HFFc6 (cell line): ENCODE measurements around the gene SUGP2. TPM values are rescaled to one million over a fixed set of nuclear protein-coding genes. Genes with fewer than 3 reads are reported as not detected.

Experiments used
- DNase-seq: peaks from one replicate; pipeline ENCODE4 v3.0.0-alpha.2; 2018
- H3K27ac Mint-ChIP-seq: 2 replicates; pipeline ENCODE4 v1.8.0; 2020; ENCODE audit warnings: mild to moderate bottlenecking, mixed read lengths
- H3K27me3 Mint-ChIP-seq: 2 replicates; pipeline ENCODE4 v1.8.0; 2021; ENCODE audit warnings: mild to moderate bottlenecking, moderate library complexity, mixed read lengths; ENCODE audit not compliant: insufficient read depth
- H3K36me3 Mint-ChIP-seq: 2 replicates; pipeline ENCODE4 v1.8.0; 2021; ENCODE audit warnings: low read depth, mixed read lengths
- H3K4me1 Mint-ChIP-seq: 2 replicates; pipeline ENCODE4 v1.8.0; 2020; ENCODE audit warnings: low read depth, mixed read lengths
- H3K4me3 Mint-ChIP-seq: 2 replicates; pipeline ENCODE4 v1.8.0; 2020; ENCODE audit warnings: mild to moderate bottlenecking, moderate library complexity, mixed read lengths
- H3K9me3 Mint-ChIP-seq: 2 replicates; pipeline ENCODE4 v1.8.0; 2020; ENCODE audit warnings: mild to moderate bottlenecking, mixed read lengths
- CTCF ChIP-seq: fragments of 200-600 bp; sonication (generic); IDR thresholded peaks from 2 replicates; pipeline ENCODE4 v1.5.0; 2021; ENCODE audit warnings: antibody characterized with exemption, mild to moderate bottlenecking
- total RNA-seq, 6 experiments: library from RNA; stranded (reverse); fragmentation: NEBNext Ultra II Directional; extraction: Animal tissue kit (Norgen Biotek cat#: 25700); gene quantifications; 2 replicates in 1 of 6; 3 replicates in 5 of 6; pipeline ENCODE4 v1.2.3, GENCODE V29; 2021

Gene SUGP2
- total RNA-seq, 6 experiments from 2014 or later, result 57.6 to 71.5 (median 61.8) TPM

DNA sequence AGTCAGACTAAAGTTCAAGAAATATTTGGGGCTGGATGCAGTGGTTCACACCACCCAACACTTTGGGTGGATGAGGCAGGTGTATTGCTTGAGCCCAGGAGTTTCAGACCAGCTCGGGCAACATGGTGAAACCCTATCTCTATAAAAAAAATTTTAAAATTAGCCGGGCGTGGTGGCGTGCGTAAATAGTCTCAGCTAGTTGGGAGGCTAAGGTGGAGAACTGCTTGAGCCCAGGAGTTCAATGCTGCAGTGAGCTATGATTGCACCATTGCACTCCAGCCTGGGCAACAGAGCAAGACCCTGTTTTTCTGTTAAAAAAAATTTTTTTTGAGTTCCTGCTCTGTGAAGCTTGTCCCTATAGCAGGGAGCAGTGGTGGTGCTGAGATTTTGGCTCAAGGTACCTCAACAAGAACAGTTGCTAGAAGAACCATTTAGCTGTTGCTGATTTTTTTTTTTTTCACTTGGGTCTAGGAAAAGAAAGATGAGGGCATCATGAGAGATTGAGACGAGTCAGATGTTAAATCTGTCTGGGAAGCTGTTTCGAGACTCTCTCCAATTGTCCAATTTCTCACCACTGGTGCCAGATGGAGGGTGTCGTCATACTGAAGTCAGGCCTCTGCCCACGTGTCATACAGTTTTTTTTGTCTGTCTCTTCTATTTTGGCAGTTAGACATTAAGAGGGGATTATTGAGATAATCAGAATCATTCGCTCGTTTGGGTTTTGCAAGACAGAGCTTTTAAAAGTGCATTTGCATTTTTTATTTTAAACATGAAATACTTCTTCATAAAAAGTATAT is 34.2 kb upstream of the SUGP2 start:
- Mint-ChIP-seq H3K4me1 (peaks cover 22% of the 10 kb centered on the region), H3K27ac (no peak overlapping the region), H3K27me3 (peaks cover 1% of the 10 kb centered on the region), H3K36me3 (no peaks in the 10 kb centered on the region), H3K9me3 (no peaks in the 10 kb centered on the region), H3K4me3 (no peak overlapping the region)
- no peak for DNase-seq
- no peak for TF ChIP-seq CTCF

DNA sequence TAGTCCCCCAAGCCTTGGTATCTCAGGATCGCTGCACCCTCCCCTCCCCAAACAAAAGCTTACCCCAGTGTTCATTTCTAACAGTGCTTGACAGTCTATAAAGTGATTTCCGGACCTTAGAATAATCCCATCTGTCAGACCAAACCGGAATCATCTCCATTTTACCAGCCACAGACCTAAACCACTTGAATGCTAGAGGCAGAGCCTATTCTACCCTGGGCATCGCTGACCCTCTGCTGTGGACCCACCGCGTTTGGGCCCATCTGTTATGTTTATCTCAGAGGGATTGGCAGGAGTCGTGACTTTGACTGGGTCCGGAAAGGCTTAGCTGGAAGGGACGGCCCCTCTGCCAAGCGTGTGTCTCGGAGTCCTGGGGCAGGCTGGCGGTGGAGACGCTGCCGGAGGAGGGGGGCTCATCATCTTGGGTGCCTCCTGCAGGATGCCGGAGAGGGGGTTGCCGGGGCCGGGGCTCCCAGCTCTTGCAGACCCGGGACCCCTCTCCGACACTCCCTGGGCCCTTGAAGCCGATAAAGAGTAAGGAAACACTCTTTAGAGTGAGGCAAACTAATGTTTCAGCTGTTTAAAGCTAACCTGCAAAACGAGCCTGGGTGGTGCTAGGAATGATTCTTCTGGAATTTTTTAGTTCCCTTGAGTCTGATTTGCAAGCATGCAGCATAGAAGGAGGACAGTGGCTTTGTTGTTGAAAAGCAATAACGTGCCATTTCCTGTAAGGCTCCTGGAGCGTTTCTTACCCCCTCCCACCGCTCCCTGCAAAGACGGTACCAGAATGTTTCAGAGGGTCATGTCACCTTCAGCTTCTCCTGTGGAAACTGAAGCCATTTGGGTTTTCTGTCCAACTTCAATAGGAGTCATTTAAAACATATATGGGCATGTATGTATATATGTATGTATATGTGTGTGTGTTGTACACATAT is 31.8 kb upstream of the SUGP2 start:
- Mint-ChIP-seq H3K4me3 (peak overlapping the region; percentile 91), H3K27me3 (peaks cover 1% of the 10 kb centered on the region), H3K4me1 (peaks cover 32% of the 10 kb centered on the region), H3K9me3 (no peaks in the 10 kb centered on the region), H3K36me3 (no peaks in the 10 kb centered on the region), H3K27ac (0 out of 2 replicates have a peak overlapping the region, but pooled peaks have one; percentile 56)
- no peak for TF ChIP-seq CTCF
- no peak for DNase-seq

DNA sequence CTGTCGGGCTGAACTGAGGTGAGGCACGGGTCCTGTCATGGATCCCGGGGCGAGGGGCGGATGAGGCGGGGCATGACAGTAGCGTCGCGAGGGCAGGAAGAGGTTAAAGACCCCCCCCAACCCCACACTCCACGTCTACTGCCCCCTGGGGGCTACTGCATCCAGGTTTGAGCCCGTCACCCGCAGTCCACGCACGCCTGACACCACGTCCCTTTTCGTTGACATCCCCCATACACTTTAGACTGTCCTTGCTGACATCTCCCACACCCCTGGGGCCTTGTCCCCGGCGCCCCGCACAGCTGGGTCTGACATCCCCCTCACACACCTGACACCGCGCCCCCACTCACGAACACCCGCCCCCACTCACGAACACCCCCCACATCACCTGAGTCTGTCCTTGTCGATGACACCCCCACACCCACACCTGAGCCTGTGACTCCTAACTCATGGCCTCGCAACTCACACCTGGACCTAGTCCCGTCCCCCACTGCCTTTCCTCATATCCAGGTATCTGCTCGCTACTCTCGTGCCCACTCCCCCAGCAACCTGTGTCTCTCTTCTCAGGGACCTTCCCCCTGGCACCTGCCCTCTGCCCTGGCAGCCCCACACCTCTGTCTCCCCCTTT is 30.9 kb upstream of the SUGP2 start:
- Mint-ChIP-seq H3K9me3 (no peaks in the 10 kb centered on the region), H3K27me3 (peaks cover 1% of the 10 kb centered on the region), H3K4me1 (peaks cover 32% of the 10 kb centered on the region), H3K4me3 (peak overlapping the region; percentile 91), H3K36me3 (peaks cover 7% of the 10 kb centered on the region; the same call in 1 of the 2 replicates), H3K27ac (peak overlapping the region; percentile 56)
- TF ChIP-seq CTCF, result peak; percentile 60
- DNase-seq, result no peak

- Mint-ChIP-seq H3K27ac (peak within 1 kb of the TSS; percentile 75), H3K9me3 (no peaks in the 10 kb centered on the region), H3K36me3 (peaks cover 7% of the 10 kb centered on the region; the same call in 1 of the 2 replicates), H3K27me3 (peaks cover 1% of the 10 kb centered on the region), H3K4me3 (peak within 1 kb of the TSS; percentile 91), H3K4me1 (peaks cover 32% of the 10 kb centered on the region)
- peak; percentile 100 for DNase-seq
- TF ChIP-seq CTCF, result no peak
Observed at GRCh38 chr19:19063183-19064097, 30.1 kb upstream of the SUGP2 start, which contains the start of gene SLC25A42. Gene SLC25A42, plus strand, starts transcription at chr19:19063994. Its CDS starts 32,131 bp downstream, at chr19:19096125.
